Activated naive CD4-positive, alpha-beta T cell treated with anti-CD3 and anti-CD28 coated beads, Interleukin-2, amount 50 U/mL, for 72 hours (primary cell): Measurements from ENCODE around the gene SYK. TPM values are rescaled to one million over a fixed set of nuclear protein-coding genes. Genes with fewer than 3 reads are reported as not detected.

Experiments used
- ATAC-seq, 2 donors: fragments of 150-1000 bp; cut with Tn5 transposase; 2 replicates each; pipeline ENCODE4 v1.10.0; 2021; ENCODE audit warnings: mild to moderate bottlenecking in 2 of 2, moderate library complexity in 2 of 2
- DNase-seq, 2 donors: peaks; one replicate each; pipeline ENCODE4 v3.0.0; 2021 to 2022; ENCODE audit warnings: low spot score in 2 of 2
- H3K27ac Mint-ChIP-seq, 2 donors: one replicate each; pipeline ENCODE4 v1.8.0; 2022; ENCODE audit warnings: mild to moderate bottlenecking in 2 of 2, mixed read lengths in 2 of 2
- H3K36me3 Mint-ChIP-seq, 2 donors: one replicate each; pipeline ENCODE4 v1.8.0; 2022; ENCODE audit warnings: mixed read lengths in 2 of 2
- H3K9me3 Mint-ChIP-seq, 2 donors: one replicate each; pipeline ENCODE4 v1.8.0; 2022; ENCODE audit warnings: mixed read lengths in 2 of 2
- total RNA-seq, 2 donors: library from RNA; stranded (reverse); gene quantifications; one replicate each; pipeline ENCODE4 v1.2.3, GENCODE V29; 2022

The SYK gene
- total RNA-seq, 2 donors from 2014 or later, result 0.16 to 0.29 TPM

GRCh38 chr9:90919883-90920282, 118.3 kb downstream of the SYK start:
- ATAC-seq (no peak), DNase-seq (no peak)
- Mint-ChIP-seq H3K9me3 (no peaks in the 10 kb centered on the region), H3K27ac (peak overlapping the region in 1 of 2 donors; percentile 1), H3K36me3 (no peaks in the 10 kb centered on the region)

- no peak overlapping the region for H3K27ac Mint-ChIP-seq
Observed at GRCh38 chr9:90921104-90921503, 119.5 kb downstream of the SYK start.

GRCh38 chr9:90921969-90922368, 120.3 kb downstream of the SYK start:
- no peaks in the 10 kb centered on the region for H3K36me3 Mint-ChIP-seq
- no peak overlapping the region for H3K27ac Mint-ChIP-seq
- no peaks in the 10 kb centered on the region for H3K9me3 Mint-ChIP-seq
- DNase-seq, result no peak
- ATAC-seq, result no peak

More at GRCh38 chr9:90921104-90921503, 119.5 kb downstream of the SYK start:
- ATAC-seq (no peak), DNase-seq (no peak)
- Mint-ChIP-seq H3K9me3 (no peaks in the 10 kb centered on the region), H3K36me3 (no peaks in the 10 kb centered on the region)

GRCh38 chr9:90925581-90926257, 124.1 kb downstream of the SYK start:
- ATAC-seq, result no peak
- no peak for DNase-seq
- no peaks in the 10 kb centered on the region for H3K36me3 Mint-ChIP-seq
- H3K27ac Mint-ChIP-seq, result no peak overlapping the region
- no peaks in the 10 kb centered on the region for H3K9me3 Mint-ChIP-seq

- DNase-seq (no peak), ATAC-seq (no peak)
- H3K27ac Mint-ChIP-seq, result no peak overlapping the region
- H3K9me3 Mint-ChIP-seq, result no peaks in the 10 kb centered on the region
- H3K36me3 Mint-ChIP-seq, result no peaks in the 10 kb centered on the region
Observed at GRCh38 chr9:90926936-90927335, 125.3 kb downstream of the SYK start.

GRCh38 chr9:90927496-90927895, 125.9 kb downstream of the SYK start:
- no peak overlapping the region for H3K27ac Mint-ChIP-seq
- DNase-seq, result no peak
- H3K36me3 Mint-ChIP-seq, result no peaks in the 10 kb centered on the region
- H3K9me3 Mint-ChIP-seq, result no peaks in the 10 kb centered on the region
- no peak for ATAC-seq

GRCh38 chr9:90929626-90930025, 128.0 kb downstream of the SYK start:
- DNase-seq, result no peak
- Mint-ChIP-seq H3K9me3 (no peaks in the 10 kb centered on the region), H3K27ac (no peak overlapping the region), H3K36me3 (no peaks in the 10 kb centered on the region)
- no peak for ATAC-seq

GRCh38 chr9:90933468-90933867, 131.8 kb downstream of the SYK start:
- no peaks in the 10 kb centered on the region for H3K9me3 Mint-ChIP-seq
- no peak for ATAC-seq
- no peaks in the 10 kb centered on the region for H3K36me3 Mint-ChIP-seq
- DNase-seq, result no peak
- no peak overlapping the region for H3K27ac Mint-ChIP-seq

- Mint-ChIP-seq H3K9me3 (peaks cover 0 to 11% of the 10 kb centered on the region in 2 donors), H3K36me3 (no peaks in the 10 kb centered on the region), H3K27ac (no peak overlapping the region)
- ATAC-seq (no peak), DNase-seq (no peak)
Observed at GRCh38 chr9:90939351-90939750, 137.7 kb downstream of the SYK start.

GRCh38 chr9:90940280-90940679, 138.7 kb downstream of the SYK start:
- ATAC-seq, result no peak
- DNase-seq, result no peak
- H3K36me3 Mint-ChIP-seq, result no peaks in the 10 kb centered on the region
- no peak overlapping the region for H3K27ac Mint-ChIP-seq
- peaks cover 0 to 11% of the 10 kb centered on the region in 2 donors for H3K9me3 Mint-ChIP-seq

- Mint-ChIP-seq H3K27ac (no peak overlapping the region), H3K9me3 (peaks cover 0 to 11% of the 10 kb centered on the region in 2 donors), H3K36me3 (no peaks in the 10 kb centered on the region)
- DNase-seq (no peak), ATAC-seq (no peak)
Observed at GRCh38 chr9:90941661-90942060, 140.0 kb downstream of the SYK start.

GRCh38 chr9:90942555-90942954, 140.9 kb downstream of the SYK start:
- DNase-seq, result no peak
- no peak for ATAC-seq
- H3K9me3 Mint-ChIP-seq, result peaks cover 0 to 11% of the 10 kb centered on the region in 2 donors
- H3K27ac Mint-ChIP-seq, result no peak overlapping the region
- H3K36me3 Mint-ChIP-seq, result no peaks in the 10 kb centered on the region

- H3K27ac Mint-ChIP-seq, result peak overlapping the region in 1 of 2 donors; percentile 50
- peaks cover 0 to 11% of the 10 kb centered on the region in 2 donors for H3K9me3 Mint-ChIP-seq
- ATAC-seq (peak in 1 of 2 donors; percentile 60), DNase-seq (no peak)
- no peaks in the 10 kb centered on the region for H3K36me3 Mint-ChIP-seq
Observed at GRCh38 chr9:90943341-90943740, 141.7 kb downstream of the SYK start.

- DNase-seq, result no peak
- H3K27ac Mint-ChIP-seq, result no peak overlapping the region
- peaks cover 0 to 8% of the 10 kb centered on the region in 2 donors for H3K9me3 Mint-ChIP-seq
- no peak for ATAC-seq
- no peaks in the 10 kb centered on the region for H3K36me3 Mint-ChIP-seq
Observed at GRCh38 chr9:90945336-90945735, 143.7 kb downstream of the SYK start.

- Mint-ChIP-seq H3K27ac (no peak overlapping the region), H3K9me3 (peaks cover 0 to 1% of the 10 kb centered on the region in 2 donors), H3K36me3 (no peaks in the 10 kb centered on the region)
- ATAC-seq (no peak), DNase-seq (no peak)
Observed at GRCh38 chr9:90946982-90947381, 145.4 kb downstream of the SYK start.
